Caco-2 (cell line): ENCODE measurements around the gene CHMP4A. TPM values are rescaled to one million over a fixed set of nuclear protein-coding genes. Genes with fewer than 3 reads are reported as not detected.

Experiments used
- BruUV-seq: library from RNA; stranded (reverse); fragments of 400-500 nt; replicated peaks from 2 replicates; lab custom pipeline; 2021; lab: Mats Ljungman, UMichigan
- CTCF ChIA-PET: fragments of 300-600 bp; sonication (Branson Sonifier 250); formaldehyde crosslinking; loops from one replicate; lab custom pipeline; 2022; ENCODE audit warnings: antibody characterized with exemption; lab: Charles Lee
- POLR2A ChIA-PET: fragments of 300-600 bp; sonication (Branson Sonifier 250); formaldehyde crosslinking; loops from one replicate; lab custom pipeline; 2022; ENCODE audit warnings: antibody characterized with exemption; lab: Charles Lee
- DNase-seq, 2 experiments: peaks; one replicate each; pipeline versions ENCODE4 v3.0.0 to v3.0.0-alpha.2; 2020 to 2022
- H3K27me3 ChIP-seq: replicated peaks from 2 replicates; pipeline ENCODE4 v1.6.0; 2011; ENCODE audit warnings: low read length; ENCODE audit not compliant: control insufficient read depth, insufficient read depth
- H3K36me3 ChIP-seq: 2 replicates; pipeline ENCODE4 v1.5.1; 2011; ENCODE audit warnings: low read length; ENCODE audit not compliant: control insufficient read depth, insufficient read depth
- H3K4me1 ChIP-seq: fragments of 250-450 bp; sonication (Bioruptor Pico); 2 replicates; pipeline ENCODE4 v1.5.1; 2020; ENCODE audit warnings: mild to moderate bottlenecking
- H3K4me3 ChIP-seq: 2 replicates; pipeline ENCODE4 v1.5.1; 2011; ENCODE audit warnings: low read depth, mild to moderate bottlenecking, control low read depth, low read length
- H3K9me3 ChIP-seq: fragments of 250-450 bp; sonication (Bioruptor Pico); 2 replicates; pipeline ENCODE4 v1.5.1; 2020; ENCODE audit warnings: mild to moderate bottlenecking, moderate library complexity
- H3K27ac Mint-ChIP-seq: one replicate; pipeline ENCODE4 v1.8.0; 2022; ENCODE audit warnings: mixed read lengths; ENCODE audit not compliant: unreplicated experiment
- H3K27me3 Mint-ChIP-seq: one replicate; pipeline ENCODE4 v1.8.0; 2022; ENCODE audit warnings: mixed read lengths; ENCODE audit not compliant: insufficient read depth, unreplicated experiment
- H3K36me3 Mint-ChIP-seq: one replicate; pipeline ENCODE4 v1.8.0; 2022; ENCODE audit warnings: mild to moderate bottlenecking, mixed read lengths; ENCODE audit not compliant: insufficient read depth, unreplicated experiment
- H3K4me1 Mint-ChIP-seq: one replicate; pipeline ENCODE4 v1.8.0; 2022; ENCODE audit warnings: low read depth, mixed read lengths; ENCODE audit not compliant: unreplicated experiment
- H3K4me3 Mint-ChIP-seq: one replicate; pipeline ENCODE4 v1.8.0; 2022; ENCODE audit warnings: mild to moderate bottlenecking, moderate library complexity, mixed read lengths; ENCODE audit not compliant: unreplicated experiment
- H3K9me3 Mint-ChIP-seq: one replicate; pipeline ENCODE4 v1.8.0; 2022; ENCODE audit warnings: mixed read lengths; ENCODE audit not compliant: unreplicated experiment
- CTCF ChIP-seq, 2 experiments: fragments of 200-600 bp in 1 of 2; IDR thresholded peaks; 1 replicate in 1 of 2; 2 replicates in 1 of 2; pipeline versions ENCODE4 v1.5.1 to v1.8.0; 2011 to 2022; ENCODE audit warnings: antibody characterized with exemption in 1 of 2, control low read depth in 1 of 2, inconsistent platforms in 1 of 2, low read depth in 1 of 2, low read length in 1 of 2, mild to moderate bottlenecking in 1 of 2, moderate library complexity in 1 of 2; ENCODE audit not compliant: insufficient read depth in 1 of 2, severe bottlenecking in 1 of 2, unreplicated experiment in 1 of 2
- intact Hi-C: fragments of 100-400 bp; cut with micrococcal nuclease; formaldehyde crosslinking; loops from one replicate; pipeline ENCODE4 v1.10.0; 2022; ENCODE audit not compliant: unreplicated experiment
- total RNA-seq: library from RNA; stranded (reverse); gene quantifications from 2 replicates; pipeline ENCODE4 v1.2.3, GENCODE V29; 2022

Gene CHMP4A
- total RNA-seq, 1 experiment from 2014 or later, result 57.7 TPM

GRCh38 chr14:24176599-24176998 lies 36.7 kb downstream of the CHMP4A start:
- no peaks in the 10 kb centered on the region for H3K9me3 ChIP-seq
- no peak for DNase-seq
- H3K4me1 ChIP-seq, result no peaks in the 10 kb centered on the region
- POLR2A ChIA-PET, result no interaction called here
- Mint-ChIP-seq H3K27ac (peak overlapping the region; percentile 6), H3K9me3 (no peaks in the 10 kb centered on the region), H3K36me3 (peaks cover 34% of the 10 kb centered on the region), H3K27me3 (no peaks in the 10 kb centered on the region), H3K4me3 (no peak overlapping the region), H3K4me1 (no peaks in the 10 kb centered on the region)
- H3K27me3 ChIP-seq, result no peaks in the 10 kb centered on the region
- intact Hi-C loops, result no loop called here
- BruUV-seq, result no TSS peak
- no peaks in the 10 kb centered on the region; the same call in 1 of the 2 replicates for H3K36me3 ChIP-seq
- CTCF ChIA-PET, result no interaction called here
- H3K4me3 ChIP-seq, result no peak overlapping the region
- no peak for TF ChIP-seq CTCF (IDR thresholded peaks at IDR 0.05; ENCODE audit: insufficient read depth in 1 of 2, low read depth in 1 of 2, low read length in 1 of 2, severe bottlenecking in 1 of 2, unreplicated experiment in 1 of 2)

GRCh38 chr14:24172871-24173281 lies 40.4 kb downstream of the CHMP4A start:
- Mint-ChIP-seq H3K4me1 (no peaks in the 10 kb centered on the region), H3K4me3 (no peak overlapping the region), H3K27ac (no peak overlapping the region), H3K9me3 (no peaks in the 10 kb centered on the region), H3K36me3 (peaks cover 15% of the 10 kb centered on the region), H3K27me3 (no peaks in the 10 kb centered on the region)
- POLR2A ChIA-PET, result no interaction called here
- CTCF ChIA-PET, result no interaction called here
- Histone ChIP-seq H3K9me3 (no peaks in the 10 kb centered on the region), H3K4me1 (no peaks in the 10 kb centered on the region), H3K36me3 (no peaks in the 10 kb centered on the region), H3K27me3 (no peaks in the 10 kb centered on the region), H3K4me3 (no peak overlapping the region)
- BruUV-seq, result no TSS peak
- intact Hi-C loops, result no loop called here
- DNase-seq, result no peak
- no peak for TF ChIP-seq CTCF (IDR thresholded peaks at IDR 0.05; ENCODE audit: insufficient read depth in 1 of 2, low read depth in 1 of 2, low read length in 1 of 2, severe bottlenecking in 1 of 2, unreplicated experiment in 1 of 2)

- CTCF ChIA-PET, result no interaction called here
- no peak overlapping the region for H3K27ac Mint-ChIP-seq
- no TSS peak for BruUV-seq
- H3K27me3 Mint-ChIP-seq, result no peaks in the 10 kb centered on the region
- Histone ChIP-seq H3K4me1 (no peaks in the 10 kb centered on the region), H3K36me3 (peaks cover 2% of the 10 kb centered on the region), H3K27me3 (no peaks in the 10 kb centered on the region), H3K9me3 (no peaks in the 10 kb centered on the region), H3K4me3 (no peak overlapping the region)
- H3K9me3 Mint-ChIP-seq, result no peaks in the 10 kb centered on the region
- intact Hi-C loops, result no loop called here
- H3K4me3 Mint-ChIP-seq, result no peak overlapping the region
- TF ChIP-seq CTCF (IDR thresholded peaks at IDR 0.05; ENCODE audit: insufficient read depth in 1 of 2, low read depth in 1 of 2, low read length in 1 of 2, severe bottlenecking in 1 of 2, unreplicated experiment in 1 of 2), result no peak
- DNase-seq, result no peak
- POLR2A ChIA-PET, result no interaction called here
- H3K36me3 Mint-ChIP-seq, result peaks cover 17% of the 10 kb centered on the region
- no peaks in the 10 kb centered on the region for H3K4me1 Mint-ChIP-seq
Observed at GRCh38 chr14:24172261-24172860, 40.9 kb downstream of the CHMP4A start.
